ENCODE data around the gene INAVA.

INAVA gene

DNA sequence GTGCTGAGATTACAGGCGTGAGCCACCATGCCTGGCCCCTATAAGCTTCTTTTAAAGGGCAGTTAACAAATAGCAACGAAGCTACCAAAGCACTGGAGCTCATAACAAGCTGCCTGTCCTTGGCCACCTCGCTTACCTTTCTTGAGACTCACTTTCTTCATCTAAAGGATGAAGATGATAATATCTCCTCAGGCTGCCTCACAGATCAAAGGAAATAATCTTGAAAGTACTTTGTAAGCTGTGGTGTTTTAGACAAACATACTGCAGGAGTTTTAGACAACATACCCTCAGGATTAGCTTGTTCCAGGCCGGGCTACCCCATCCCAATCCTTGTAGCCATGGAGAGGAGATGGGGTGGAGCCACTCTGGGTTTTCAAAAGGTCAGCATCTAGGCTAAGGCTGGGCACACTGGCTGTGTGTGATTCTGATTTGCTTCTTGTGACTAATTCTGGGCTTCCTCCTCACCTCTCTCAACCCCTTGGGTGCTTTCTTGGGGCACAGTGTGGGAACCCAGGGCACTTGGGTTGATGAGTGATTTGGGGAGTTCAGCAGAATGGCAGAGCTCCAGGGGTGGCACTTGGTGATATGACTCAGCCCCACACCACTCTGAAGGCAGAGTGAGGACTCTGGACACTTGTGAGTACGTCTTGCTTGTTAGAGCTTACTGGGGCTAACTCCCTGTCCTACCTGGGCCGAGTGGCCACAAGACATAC is 16.7 kb upstream of the INAVA start:
- no peak for DNase-seq

DNA sequence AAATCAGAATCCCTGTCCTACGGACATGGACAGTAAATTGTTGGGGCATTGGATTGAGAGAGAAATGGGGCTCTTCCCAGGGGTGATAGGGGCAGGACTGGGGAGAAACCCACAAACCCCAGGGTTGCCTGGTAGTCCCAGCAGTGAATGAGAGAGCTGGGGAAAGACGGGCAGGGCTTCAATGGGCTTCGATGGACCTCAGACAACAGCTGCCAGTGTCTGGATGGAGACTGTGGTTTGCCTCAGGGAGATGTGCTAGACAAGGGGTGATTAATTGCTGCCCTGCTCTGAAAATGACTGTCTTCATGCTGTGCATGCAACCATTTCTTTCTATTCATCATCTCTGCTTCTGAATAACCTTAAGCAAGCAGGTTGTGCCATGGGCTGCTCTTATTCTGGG is 14.5 kb upstream of the INAVA start:
- no peak for DNase-seq

DNA sequence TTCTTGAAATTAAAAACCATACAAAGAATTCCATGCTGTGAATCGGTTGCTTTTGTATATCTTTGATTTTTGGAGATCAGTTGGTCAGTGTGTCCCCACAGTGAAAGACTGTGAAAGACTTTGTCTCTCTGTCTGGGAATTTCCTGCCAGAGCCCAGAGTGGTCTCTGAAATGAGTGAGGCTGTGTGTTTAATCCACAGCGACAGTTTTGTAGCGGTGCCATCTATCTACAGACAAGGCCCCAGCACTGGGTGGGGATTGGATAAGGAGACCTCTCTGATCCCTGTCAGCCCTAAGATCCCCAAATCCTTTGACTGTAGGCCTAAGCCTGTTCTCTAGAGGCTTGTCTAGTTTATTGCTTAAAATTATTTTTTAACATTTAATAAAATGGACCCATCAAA is 11.6 kb upstream of the INAVA start:
- no peak for DNase-seq

DNA sequence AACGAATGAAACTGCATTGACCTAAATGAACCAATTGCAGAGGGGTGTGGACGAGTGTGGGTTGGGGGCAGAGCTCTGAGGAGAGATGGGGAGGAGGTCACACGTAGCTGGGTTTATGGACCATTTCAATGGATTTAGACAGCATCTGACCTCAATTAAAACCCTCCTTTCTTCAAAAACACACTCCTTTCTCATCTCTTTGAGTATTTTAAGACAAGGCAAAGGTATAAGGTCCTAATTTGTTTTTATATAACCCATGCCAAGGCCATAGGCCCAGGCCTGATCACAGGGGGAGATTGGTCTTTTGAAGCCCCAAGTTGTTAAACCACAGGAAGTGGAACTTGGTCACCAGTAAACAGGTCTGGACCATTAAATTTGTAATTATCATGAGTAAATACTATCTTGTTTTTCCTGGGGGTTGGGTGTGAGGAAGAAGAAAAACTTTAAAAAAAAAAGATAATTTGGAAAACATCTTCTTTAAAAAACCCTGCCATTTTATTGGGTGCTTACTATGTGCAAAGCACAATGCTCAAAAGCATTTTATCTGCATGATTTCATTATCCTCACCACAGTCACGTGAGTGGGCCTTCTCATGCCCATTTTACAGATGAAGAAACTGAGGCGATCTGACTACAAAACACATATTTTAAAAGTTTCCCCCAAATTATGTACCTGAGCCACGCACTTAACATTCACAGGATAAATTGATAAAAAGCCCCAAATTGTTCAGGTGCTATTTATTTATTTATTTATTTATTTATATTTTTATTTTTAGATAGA is 8.9 kb upstream of the INAVA start:
- no peak for DNase-seq

DNA sequence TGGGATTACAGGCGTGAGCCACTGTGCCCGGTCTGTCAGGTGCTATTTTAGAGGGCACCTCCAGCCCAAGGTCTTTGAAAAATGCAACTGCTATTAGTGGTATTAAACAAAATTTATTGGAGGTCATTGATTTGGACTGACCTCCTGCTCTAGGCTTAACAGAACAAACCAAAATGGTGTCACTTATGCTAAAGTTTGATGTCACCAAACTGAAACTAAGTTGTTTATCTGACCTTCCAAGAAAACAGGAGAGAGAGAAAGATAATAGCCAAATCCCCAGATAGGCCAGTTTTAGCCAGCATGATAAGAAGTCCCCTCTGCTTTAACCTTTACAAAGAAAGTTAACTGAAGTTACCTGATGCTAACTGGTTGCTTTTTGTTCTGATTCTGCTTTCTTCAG is 8.1 kb upstream of the INAVA start:
- DNase-seq: no peak

DNA sequence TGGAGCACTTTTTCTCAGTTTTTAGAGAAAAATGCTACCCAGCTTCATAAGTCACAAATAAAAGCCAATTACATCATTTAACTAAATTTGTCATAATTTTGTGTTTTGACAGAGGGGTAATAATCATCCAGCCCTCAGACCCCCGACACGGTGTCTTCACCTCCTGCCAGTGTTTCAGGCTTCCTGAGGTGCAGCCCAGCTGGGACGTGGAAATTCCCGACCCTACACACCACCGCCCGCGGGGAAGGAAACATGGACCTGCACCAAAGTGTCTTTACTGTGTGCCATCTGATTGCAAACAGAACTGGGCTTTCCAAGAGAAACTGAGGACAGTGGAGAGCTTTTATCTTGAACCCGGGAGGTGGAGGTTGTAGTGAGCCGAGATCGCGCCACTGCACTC is 7.7 kb upstream of the INAVA start:
- DNase-seq: no peak

DNA sequence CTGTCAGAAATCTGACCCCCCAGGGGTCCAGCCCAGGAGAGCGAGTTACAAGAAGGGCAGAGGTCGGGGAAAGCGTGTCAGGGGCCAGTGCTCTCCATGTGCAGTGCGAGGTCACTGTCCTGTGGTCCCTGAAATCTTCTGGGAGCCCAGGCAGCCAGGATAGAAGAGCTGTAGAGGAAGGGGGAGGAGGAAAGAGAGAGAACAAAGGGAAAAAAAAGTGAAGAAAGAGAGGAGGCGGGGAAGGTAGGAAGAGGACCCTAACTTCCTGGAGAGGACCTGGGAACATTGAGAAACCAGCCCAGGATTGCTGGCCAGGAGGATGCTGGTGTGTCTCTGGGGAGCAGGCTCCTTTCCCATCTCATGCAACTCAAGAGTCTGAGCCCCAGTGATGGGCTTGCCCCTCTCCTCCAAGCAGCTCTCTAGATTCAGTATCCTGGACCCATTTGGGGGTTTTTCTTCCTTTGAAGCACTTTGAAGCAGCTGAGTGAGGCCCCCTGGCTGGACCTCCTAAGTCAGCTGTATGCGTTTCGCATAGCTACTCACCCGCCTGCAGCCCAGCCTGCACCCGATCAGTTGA is 6.8 kb upstream of the INAVA start:
- no peak for DNase-seq

DNA sequence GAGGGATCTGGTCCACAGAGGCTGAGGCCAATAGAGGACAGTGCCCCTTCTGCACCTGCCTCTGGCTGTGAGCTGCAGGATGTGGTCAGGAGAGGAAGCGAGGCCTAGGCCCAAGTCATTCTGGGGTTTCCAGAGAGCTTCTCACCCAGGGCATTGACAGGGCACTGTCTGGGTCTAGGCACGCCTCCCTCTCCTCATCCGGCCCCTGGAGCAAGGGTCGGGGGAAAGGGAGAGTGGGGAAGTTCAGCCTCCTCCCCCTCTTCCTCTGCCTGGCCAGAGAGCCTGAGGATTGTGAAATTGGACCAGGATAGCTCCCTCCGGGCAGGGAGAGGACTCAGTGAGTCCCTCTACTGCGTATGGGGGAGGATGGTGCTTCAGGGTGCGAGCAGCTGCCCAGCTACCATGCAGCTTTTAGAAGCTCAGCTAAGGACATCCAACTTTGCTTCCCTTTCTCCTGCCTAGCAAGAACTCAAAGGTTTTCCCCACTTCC is 6.3 kb upstream of the INAVA start:
- DNase-seq: no peak

DNA sequence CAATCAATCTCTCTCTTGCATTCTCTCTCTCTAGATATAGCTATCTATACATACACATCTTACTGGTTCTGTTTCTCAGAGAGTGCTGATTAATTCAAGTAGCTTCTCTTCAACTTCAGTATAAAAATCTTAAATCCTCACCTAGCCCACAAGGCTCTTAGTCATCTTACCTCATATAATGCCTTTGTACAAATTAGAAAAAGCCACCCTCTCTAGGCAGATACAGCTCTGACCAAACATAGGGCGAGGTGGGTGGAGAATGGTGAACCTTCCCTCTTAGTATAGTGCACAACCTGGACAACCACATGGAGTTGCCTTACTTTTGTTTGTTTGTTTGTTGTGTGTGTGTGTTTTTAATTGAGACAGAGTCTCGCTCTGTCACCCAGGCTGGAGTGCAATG is 5.1 kb upstream of the INAVA start:
- no peak for DNase-seq

DNA sequence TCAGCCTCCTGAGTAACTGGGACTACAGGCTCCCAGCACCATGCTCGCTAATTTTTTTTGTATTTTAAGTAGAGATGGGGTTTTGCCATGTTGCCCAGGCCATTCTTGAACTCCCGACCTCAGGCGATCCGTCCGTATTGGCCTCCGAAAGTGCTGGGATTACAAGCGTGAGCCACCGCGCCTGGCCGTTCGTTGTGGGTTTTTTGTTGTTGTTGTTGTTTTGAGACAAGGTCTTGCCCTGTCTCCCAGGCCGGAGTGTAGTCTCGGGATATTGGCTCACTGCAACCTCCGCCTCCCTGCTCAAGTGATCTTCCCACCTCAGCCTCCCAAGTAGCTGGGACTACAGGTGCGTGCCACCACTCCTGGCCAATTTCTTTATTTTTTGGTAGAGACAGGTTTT is 4.7 kb upstream of the INAVA start:
- DNase-seq: no peak

DNA sequence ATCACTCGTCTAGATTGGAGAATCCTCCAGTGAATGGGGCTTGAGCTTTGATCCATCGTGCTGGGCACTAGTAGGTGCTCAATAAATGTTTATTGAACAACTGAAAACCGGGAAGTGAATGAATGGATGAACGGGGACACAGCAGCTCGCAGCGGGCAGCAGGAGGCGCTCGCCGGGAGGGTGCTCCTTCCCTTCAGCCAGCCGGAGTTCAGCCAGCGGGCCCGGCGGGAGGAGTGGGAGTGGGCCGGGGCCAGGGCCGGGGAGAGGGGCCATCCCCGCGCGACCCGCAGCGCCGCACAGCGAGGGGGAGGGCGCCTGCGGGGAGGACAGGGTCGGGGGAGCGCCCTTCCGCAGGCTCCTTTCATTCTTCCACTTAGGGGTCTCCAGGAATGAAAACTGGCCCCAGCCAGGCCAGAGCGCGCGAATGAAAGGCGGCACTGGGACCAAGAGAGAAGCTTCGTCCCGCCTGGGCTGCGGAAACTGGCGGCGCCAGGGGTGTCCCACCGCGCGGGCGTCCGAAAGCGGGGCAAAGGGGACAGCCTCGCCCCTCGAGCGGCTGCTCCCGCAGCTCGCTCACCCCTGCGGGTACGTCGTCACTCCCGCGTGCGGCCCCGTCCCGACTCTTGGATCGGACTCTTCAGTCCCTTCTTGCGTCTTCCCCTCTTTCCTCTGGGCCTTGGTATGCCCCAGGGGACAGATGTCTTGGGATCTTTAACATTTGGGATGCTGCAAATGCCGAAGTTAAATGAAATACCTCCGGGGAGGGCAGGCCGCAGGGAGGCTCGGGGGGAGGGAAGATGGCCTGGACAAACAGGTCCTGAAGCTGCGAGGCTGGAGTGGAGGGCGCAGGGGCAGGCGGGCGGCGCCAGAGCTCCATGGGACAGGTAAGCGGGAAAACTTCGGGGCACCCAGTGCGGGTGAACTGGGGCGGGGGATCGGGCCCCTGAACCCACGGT is 3.6 kb upstream of the INAVA start:
- DNase-seq: no peak

DNA sequence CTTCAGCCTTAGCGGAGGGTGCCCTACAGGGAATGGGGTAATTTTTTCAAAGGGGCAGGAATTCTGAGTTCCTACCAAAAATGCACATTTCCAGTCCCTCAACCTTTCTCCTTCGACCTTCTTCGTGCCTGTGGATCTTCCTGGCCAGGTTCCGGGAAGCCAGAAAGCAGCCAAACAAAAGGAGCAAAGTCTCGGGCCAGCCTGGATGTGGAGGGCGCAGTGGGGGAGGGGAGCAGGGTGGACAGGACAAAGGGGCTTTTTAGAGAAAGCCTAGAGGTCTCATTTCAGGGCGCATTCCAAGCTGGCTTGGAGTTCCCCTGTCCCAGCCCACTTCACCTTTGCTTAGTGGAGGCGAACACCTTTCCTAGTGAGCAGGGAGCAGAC is 2.9 kb upstream of the INAVA start:
- no peak for DNase-seq

DNA sequence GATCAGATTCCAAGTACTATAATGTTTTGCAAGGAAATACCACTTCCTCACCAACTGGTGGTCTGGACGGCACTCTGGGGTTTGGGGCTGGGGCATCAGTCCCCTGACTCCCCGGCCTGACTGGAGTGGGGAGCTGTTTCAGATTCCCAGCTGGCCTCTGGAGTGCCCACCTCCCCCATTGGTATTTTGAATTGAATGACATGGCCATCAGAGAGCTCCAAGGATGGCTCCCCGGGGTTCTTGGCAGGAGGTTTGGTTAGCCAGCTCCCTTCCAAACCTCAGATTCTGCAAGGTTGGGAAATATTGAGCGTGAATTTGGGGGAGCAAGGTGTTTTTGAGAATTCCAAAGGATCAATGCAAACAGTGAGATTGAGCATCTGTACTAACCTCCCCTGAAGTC is 2.2 kb upstream of the INAVA start:
- DNase-seq: no peak

DNA sequence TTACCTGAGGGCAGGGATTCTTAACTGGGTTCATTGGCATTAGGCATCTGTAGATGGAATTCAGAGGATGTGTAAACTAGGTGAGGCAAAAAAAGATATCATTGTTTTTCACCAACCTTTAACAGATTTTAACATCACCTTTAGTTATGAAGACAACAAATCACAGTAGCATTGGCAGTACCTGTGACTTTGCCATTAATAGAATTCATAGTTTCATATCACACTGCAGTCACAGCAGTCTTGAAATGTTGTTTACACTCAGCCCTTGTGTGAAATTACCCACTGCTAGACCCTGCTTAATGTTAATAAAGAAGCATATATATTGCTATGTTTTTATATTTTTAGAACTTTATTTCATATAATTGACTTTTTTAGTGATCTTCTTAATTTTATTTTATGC is 1.7 kb upstream of the INAVA start:
- no peak for DNase-seq

DNA sequence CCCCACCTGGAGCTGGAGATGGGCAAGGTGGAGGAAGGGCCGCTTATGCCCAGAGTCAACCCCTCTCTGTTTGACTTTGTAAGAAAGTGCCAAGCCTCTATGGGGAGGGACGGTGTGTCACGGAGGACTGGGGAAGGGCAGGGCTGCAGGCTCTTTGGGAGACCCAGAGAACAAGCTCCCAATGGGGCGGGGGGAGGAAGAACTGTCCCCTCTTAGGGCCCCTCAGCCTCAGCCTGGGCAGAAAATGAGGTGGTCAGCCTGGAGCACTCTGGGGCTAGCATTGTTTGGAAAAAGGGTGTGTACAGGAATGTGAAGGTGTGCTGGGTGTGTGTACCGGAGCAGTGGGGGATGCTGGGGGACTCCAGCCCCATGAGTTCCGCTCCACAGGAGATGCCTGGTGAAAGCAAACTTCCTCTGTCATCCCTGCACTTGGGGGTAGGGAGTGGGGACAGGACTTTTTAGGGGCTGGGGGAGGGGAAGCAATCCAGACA is 1.2 kb upstream of the INAVA start:
- DNase-seq: no peak

DNA sequence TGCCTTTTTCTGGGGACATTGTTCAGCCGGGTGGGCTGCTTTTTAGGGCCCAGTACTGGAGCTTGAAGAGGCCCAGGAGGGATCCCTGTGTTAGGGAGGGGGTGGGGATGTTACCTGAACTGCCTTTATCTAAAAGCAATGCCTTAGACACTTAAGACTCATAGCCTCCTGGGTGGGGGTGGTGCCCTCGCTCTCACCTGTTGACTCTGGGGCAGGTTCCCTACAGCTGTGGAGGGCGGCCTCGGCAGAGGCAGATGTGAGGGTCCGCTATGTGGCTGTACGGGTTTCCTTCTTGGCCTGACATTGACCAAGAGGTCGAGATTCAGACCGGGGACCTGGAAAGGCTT is 716 bp downstream of the INAVA start:
- no peak for DNase-seq

DNA sequence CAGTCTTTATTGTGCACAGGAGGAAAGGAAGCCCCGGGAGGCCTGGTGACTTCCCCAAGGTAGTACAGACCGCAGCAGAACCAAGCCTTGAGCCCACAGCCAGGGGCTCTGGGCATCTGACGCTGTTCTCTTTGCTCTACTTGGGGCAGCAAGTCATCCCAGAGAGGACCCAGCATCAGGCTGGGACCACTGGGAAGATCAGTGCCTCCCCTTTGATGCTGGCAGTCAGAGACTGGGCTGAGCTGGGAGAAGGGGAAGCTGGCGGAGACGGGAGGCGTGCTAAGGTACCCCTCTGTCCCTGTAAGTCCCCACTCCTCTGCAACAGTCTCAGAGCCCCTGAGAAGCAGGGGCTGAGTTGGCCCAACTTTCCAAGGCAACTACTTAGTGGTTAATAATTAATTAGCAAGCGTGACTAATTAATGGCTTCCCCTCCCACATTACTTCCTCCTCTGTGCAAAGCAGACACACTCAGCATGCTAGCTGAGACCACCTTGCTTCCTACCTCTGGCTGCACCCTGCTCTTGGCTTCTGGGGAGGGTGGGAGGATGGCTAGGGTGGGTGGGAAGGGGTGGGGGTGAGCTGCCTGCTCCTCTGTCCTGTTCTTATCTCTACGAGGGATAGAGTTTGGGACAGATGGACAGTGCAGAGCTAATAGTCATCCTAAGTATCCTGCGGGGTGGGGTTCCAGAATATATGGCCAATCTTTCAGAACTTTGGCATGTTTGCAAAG is 1.3 kb downstream of the INAVA start:
- no peak for DNase-seq

DNA sequence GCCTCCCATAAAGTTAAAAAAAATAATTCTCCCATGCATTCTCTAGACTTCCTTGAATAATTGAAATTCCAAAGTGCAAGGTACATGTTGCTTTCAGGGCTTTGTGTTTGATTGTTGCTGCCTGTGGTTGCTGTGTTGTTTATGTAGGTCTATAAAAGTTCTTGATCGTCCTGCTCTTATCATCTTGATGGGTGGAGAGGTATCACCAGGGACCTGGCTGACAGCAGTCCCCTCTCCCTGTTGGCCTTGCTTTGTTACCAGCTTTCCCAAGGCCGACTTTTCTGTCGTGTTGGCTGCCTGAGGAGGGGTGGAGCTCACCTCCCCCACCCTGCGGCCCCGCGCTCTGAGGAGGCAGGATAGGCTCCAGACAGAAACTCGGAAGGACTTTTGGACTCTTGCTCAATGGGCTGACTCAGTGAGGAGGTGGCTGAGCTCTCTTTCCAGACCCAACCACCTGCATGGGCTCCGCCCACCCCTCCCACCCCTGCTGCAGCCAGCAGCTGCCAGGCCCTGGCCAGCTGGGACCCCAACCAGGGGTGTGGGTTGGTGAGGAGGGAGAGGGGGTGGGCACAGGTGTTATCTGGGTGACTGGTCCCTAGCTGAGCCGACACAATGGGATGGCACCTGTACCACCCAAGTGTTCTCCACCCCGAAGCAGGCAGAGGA is 2.0 kb downstream of the INAVA start:
- DNase-seq: no peak

DNA sequence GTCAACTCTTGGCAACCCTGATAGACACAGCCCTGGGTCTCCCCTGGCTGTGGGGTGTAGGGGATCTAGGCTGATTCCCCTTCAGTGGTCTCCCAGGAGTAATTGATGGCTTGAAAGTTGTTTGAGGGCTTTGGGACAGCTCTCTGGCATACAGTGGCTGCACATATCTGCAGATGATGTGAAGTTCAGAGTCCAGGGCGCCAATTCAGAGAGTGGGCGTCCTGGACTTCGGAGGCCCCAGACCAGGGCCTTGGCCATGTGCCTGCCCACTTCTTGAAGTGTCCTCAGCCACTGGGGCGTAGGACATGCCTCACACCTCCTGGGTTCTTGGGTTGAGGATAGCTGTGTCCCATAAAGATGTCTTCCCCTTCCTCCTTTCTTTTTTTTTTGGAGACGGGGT is 2.6 kb downstream of the INAVA start:
- no peak for DNase-seq

DNA sequence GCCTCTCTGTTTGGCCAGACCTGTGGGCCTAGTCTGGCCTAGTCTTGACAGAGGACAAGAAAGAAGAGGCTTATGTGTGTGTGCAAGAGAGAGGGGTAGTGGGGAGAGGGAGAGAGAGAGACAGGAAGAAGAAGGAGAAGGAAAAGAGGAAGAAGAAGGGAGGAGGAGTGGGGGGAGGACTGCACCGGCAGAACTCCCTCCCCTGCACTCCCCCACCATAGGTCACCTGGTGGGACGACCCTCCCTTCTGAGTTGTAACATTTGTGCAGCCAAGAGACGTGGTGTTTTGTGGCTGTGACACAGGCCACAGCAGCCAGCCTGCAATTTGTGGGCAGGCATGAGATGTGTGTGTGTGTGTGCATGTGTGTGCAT is 4.3 kb downstream of the INAVA start:
- no peak for DNase-seq

DNA sequence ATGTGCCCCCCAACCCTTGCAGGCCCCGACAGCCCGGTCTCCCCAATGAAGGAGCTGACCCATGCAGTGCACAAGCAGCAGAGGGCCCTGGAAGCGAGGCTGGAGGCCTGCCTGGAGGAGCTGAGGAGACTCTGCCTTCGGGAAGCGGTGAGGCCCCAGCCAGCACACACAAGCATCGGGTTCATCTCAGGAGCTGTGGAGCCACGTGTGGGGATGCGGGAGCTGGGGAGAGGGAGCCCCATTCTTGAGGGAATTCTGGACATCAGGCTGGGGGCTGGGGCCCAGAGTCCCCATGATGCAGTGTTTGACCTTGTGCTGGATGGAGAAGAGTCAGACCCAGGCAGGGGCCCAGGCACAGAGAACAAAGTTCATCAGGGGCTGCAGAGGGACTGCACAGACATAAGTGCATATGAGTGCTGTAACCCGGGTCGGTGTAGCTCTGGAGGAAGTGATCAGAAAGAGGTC is 4.8 kb downstream of the INAVA start:
- no peak for DNase-seq

All from cortex of kidney (tissue), 1 donor.